Left lung (tissue), 10 donors: ENCODE data around the gene TACC2. TPM values are rescaled to one million over a fixed set of nuclear protein-coding genes. Genes with fewer than 3 reads are reported as not detected.

Source experiments
- ATAC-seq: fragments of 200-7000 bp; cut with Tn5 transposase; one replicate; pipeline ENCODE4 v1.9.1; 2020; ENCODE audit warnings: moderate library complexity
- DNase-seq, 4 donors: peaks; one replicate each; pipeline ENCODE4 v3.0.0-alpha.2; 2013 to 2020
- H3K27ac ChIP-seq, 2 donors: fragments of 200-600 bp; sonication (generic) in 1 of 2; one replicate each; pipeline versions ENCODE4 v1.5.0 to v1.8.0; 2020 to 2021
- H3K27me3 ChIP-seq, 2 donors: fragments of 200-600 bp; sonication (generic) in 1 of 2; one replicate each; pipeline versions ENCODE4 v1.5.0 to v1.8.0; 2020 to 2021
- H3K36me3 ChIP-seq, 2 donors: fragments of 200-600 bp; sonication (generic) in 1 of 2; one replicate each; pipeline versions ENCODE4 v1.5.0 to v1.8.0; 2020 to 2021
- H3K4me1 ChIP-seq, 2 donors: fragments of 200-600 bp; one replicate each; pipeline ENCODE4 v1.8.0; 2021
- H3K4me3 ChIP-seq, 2 donors: fragments of 200-600 bp; sonication (generic) in 1 of 2; one replicate each; pipeline versions ENCODE4 v1.5.0 to v1.8.0; 2020 to 2021; ENCODE audit warnings: mild to moderate bottlenecking in 1 of 2
- H3K9me3 ChIP-seq, 2 donors: fragments of 200-600 bp; sonication (generic) in 1 of 2; one replicate each; pipeline versions ENCODE4 v1.5.0 to v1.8.0; 2020 to 2021
- intact Hi-C, 2 donors: fragments of 100-400 bp; cut with DNase I; formaldehyde crosslinking; loops; one replicate each; pipeline versions ENCODE4 v1.11.2 to v1.14.2; 2022
- polyA plus RNA-seq, 6 donors: library from polyadenylated mRNA; unstranded; fragments of 120-200 nt; gene quantifications; one replicate each; pipeline ENCODE4 v1.2.1, GENCODE V29; 2013; ENCODE audit not compliant: insufficient read length in 6 of 6
- total RNA-seq, 2 donors: library from RNA; stranded (reverse); fragmentation: NEBNext Ultra II Directional; extraction: Animal tissue kit (Norgen Biotek cat#: 25700); gene quantifications; one replicate each; pipeline ENCODE4 v1.2.1, GENCODE V29; 2021
- TF ChIP-seq, protein P1 (sequence below), 2 donors: fragments of 200-600 bp; sonication (generic) in 1 of 2; IDR thresholded peaks; one replicate each; pipeline versions ENCODE4 v1.5.0 to v1.8.0; 2021; ENCODE audit warnings: antibody characterized with exemption in 2 of 2
- donor health status: DM: no; HTN: yes; CAD: no.
- donor health status: DM: no; HTN: no; CAD: no.

Gene TACC2
- total and polyA plus RNA-seq, 8 donors, result 21.0 to 193 (median 23.9) TPM

DNA sequence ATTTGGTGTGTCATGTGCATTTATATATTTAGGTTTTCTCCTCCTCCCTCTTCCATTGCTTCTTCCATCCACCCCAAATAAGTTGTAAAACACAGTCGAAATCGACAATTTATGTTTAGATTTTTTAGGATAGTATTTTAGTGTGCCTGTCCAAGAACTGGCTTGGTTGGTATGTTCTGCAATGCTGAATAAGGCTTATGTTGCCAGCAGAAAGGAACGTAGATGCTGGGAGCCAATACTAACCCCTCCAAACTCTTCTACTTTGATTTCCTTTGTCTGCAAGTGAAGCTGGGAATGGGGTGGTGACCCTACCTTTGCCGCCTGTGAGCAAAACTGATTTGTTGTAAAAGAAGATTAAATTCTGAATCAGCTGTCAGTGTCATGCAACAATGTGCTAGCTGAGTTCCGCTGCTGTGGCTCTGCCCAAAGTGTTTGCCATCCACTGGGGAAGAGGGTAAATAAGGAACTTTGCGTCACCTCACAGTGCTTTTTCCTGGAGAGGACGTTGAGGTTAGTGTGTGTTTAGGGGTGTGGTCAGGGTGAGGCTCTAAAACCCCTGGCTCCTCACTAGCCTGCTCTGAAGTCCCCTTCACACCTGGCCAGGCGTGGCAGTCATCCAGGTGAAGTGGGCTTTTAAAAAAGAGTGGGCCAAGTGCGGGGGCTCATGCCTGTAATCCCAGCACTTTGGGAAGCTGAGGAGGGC lies 44.4 kb downstream of the TACC2 start:
- no peaks in the 10 kb centered on the region for H3K4me1 ChIP-seq
- H3K9me3 ChIP-seq, result no peaks in the 10 kb centered on the region
- intact Hi-C loops, result no loop called here
- ATAC-seq (peak; percentile 91), DNase-seq (peak in 2 of 4 donors; percentile 46 to 65)
- TF ChIP-seq, protein P1, sequence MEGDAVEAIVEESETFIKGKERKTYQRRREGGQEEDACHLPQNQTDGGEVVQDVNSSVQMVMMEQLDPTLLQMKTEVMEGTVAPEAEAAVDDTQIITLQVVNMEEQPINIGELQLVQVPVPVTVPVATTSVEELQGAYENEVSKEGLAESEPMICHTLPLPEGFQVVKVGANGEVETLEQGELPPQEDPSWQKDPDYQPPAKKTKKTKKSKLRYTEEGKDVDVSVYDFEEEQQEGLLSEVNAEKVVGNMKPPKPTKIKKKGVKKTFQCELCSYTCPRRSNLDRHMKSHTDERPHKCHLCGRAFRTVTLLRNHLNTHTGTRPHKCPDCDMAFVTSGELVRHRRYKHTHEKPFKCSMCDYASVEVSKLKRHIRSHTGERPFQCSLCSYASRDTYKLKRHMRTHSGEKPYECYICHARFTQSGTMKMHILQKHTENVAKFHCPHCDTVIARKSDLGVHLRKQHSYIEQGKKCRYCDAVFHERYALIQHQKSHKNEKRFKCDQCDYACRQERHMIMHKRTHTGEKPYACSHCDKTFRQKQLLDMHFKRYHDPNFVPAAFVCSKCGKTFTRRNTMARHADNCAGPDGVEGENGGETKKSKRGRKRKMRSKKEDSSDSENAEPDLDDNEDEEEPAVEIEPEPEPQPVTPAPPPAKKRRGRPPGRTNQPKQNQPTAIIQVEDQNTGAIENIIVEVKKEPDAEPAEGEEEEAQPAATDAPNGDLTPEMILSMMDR (IDR thresholded peaks at IDR 0.05), result no peak
- H3K36me3 ChIP-seq, result no peaks in the 10 kb centered on the region
- H3K4me3 ChIP-seq, result no peak overlapping the region
- H3K27ac ChIP-seq, result peak overlapping the region in 1 of 2 donors; percentile 41
- H3K27me3 ChIP-seq, result no peaks in the 10 kb centered on the region

DNA sequence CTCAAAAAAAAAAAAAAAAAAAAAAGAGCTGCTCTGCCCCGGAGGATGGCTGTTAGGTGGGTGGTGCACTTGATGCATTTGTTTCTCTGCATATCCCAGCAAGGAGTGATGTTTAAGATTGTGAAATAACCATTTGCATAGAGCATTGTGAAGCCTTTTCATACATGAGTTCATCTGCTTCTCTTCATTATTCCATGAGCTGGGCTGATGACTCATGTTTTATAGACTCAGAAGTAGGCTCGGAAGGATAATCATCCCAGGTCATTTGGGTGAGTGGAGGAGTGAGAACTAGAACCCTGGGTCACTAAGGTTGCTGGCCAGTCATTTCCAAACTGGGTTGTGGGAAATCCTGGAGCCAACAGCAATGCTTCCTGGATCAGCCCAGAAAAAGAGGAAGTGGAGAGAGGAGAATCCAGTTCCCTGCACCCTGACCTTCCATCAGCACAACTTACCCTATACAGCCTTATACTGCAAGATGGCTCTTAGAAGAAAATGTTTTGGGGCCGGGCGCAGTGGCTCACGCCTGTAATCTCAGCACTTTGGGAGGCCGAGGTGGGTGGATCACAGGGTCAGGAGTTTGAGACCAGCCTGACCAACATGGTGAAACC lies 45.3 kb downstream of the TACC2 start:
- no peak overlapping the region for H3K27ac ChIP-seq
- H3K36me3 ChIP-seq, result no peaks in the 10 kb centered on the region
- H3K4me3 ChIP-seq, result no peak overlapping the region
- no peaks in the 10 kb centered on the region for H3K27me3 ChIP-seq
- H3K9me3 ChIP-seq, result no peaks in the 10 kb centered on the region
- ATAC-seq, result peak; percentile 15
- intact Hi-C loops, result no loop called here
- DNase-seq, result no peak
- H3K4me1 ChIP-seq, result no peaks in the 10 kb centered on the region
- TF ChIP-seq, protein P1 (IDR thresholded peaks at IDR 0.05), result no peak

DNA sequence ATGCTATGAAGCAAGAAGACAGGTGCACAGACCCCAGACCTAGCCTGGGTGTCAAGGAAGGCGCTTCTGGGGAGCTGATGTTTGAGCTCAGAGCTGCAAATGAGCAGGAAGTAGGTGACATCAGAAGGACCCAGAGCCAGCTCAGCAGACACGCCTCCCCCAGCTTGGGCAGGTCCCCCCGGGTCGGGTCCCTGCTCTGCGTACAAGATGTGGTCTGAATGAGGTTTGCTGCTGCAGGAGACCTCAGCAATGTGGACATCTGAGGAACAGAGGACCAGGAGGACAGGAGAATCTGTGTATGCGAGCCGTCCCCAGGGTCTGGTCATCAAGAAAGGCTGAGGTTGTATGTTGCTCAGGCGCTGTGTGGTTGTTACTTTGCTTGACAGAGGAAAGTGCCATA lies 51.8 kb downstream of the TACC2 start:
- H3K27ac ChIP-seq, result no peak overlapping the region
- peaks cover 0 to 5% of the 10 kb centered on the region in 2 donors for H3K4me1 ChIP-seq
- ATAC-seq (no peak), DNase-seq (no peak)
- intact Hi-C loops, result no loop called here
- TF ChIP-seq, protein P1 (IDR thresholded peaks at IDR 0.05), result no peak
- no peaks in the 10 kb centered on the region for H3K27me3 ChIP-seq
- no peak overlapping the region for H3K4me3 ChIP-seq
- H3K9me3 ChIP-seq, result no peaks in the 10 kb centered on the region
- H3K36me3 ChIP-seq, result no peaks in the 10 kb centered on the region

DNA sequence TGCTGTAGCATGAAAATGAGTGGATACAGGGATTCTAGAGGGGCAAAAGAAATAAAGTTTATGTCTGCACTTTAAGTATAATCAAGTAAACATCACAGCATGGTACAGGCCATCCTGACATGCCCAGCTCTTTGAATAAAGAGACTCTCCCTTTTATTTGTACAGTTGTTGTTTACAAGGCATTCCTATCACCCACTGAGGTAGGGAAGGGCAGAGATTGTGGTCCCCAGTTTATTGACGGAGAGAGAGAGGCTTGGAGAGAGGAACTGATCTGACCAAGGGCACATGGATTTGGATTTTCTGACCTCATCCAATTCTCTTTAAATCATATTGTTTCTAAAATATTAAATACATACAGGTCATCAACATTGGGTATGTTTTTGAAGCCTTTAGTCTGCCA lies 53.9 kb downstream of the TACC2 start:
- Histone ChIP-seq H3K27me3 (no peaks in the 10 kb centered on the region), H3K27ac (no peak overlapping the region), H3K36me3 (no peaks in the 10 kb centered on the region), H3K4me3 (no peak overlapping the region), H3K9me3 (no peaks in the 10 kb centered on the region), H3K4me1 (peaks cover 0 to 5% of the 10 kb centered on the region in 2 donors)
- TF ChIP-seq, protein P1 (IDR thresholded peaks at IDR 0.05), result no peak
- ATAC-seq, result no peak
- intact Hi-C loops, result no loop called here
- no peak for DNase-seq

DNA sequence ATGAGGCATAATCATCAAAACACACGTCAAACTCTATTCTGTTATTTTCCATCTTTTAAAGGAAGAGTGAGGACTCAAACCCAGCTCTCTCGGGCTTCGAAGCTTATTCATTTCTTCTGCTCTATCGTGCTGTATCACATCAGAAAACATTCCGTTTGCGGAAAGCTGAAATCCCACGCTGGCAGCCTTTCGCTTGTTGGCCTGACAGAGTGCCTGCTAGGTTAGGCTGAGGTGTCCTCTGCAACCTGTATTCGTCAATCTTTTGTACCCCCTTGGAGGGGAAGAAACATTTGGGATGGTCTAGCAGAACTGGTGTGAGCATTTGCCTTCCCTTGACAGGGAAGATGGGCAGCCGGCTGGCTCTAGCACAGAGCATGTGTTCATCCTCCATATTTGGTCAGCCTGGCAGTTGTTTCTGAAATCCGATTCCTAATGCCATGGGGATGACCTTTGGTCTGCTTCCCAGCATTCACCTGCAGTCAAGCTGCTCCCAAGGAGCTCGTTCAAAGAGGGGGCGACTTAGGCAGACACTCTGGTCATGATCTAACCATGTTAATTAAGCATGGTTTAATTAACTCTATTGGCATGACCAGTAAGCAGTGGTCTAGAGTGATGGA lies 55.2 kb downstream of the TACC2 start:
- intact Hi-C loops, result no loop called here
- ATAC-seq, result peak; percentile 46
- Histone ChIP-seq H3K9me3 (no peaks in the 10 kb centered on the region), H3K36me3 (no peaks in the 10 kb centered on the region), H3K4me1 (peaks cover 0 to 5% of the 10 kb centered on the region in 2 donors), H3K27me3 (no peaks in the 10 kb centered on the region), H3K4me3 (no peak overlapping the region), H3K27ac (no peak overlapping the region)
- DNase-seq, result peak in 1 of 4 donors; percentile 49
- TF ChIP-seq, protein P1 (IDR thresholded peaks at IDR 0.05), result no peak
